ENCODE results near the gene SRXN1. TPM values are rescaled to one million over a fixed set of nuclear protein-coding genes. Genes with fewer than 3 reads are reported as not detected.

Gene SRXN1
- polyA plus RNA-seq, 1 experiment = 64.6 TPM

- Histone ChIP-seq H3K9me3 (ENCODE audit: control insufficient read depth, insufficient read depth, low read length) (peaks cover 3% of the 10 kb centered on the region), H3K27ac (ENCODE audit: low read depth, low read length) (peak overlapping the region; percentile 65), H3K4me3 (ENCODE audit: low read depth, low read length) (peak overlapping the region; percentile 98), H3K27me3 (ENCODE audit: control insufficient read depth, insufficient read depth, low read length) (no peaks in the 10 kb centered on the region)
- DNase-seq (ENCODE audit: low read depth, low spot score) = peak; percentile 13
- ChIA-PET POLR2A (interaction anchor here (0.7 to 0.8 kb wide), 2 partner anchors 10 to 109 kb away, joined by 3 to 5 read pairs; partner anchors contain the start of gene CSNK2A1), CTCF (interaction anchor here (1.0 kb wide), 1 partner anchor 14 kb away, joined by 3 read pairs; no protein-coding TSS in a partner anchor)
- no peak for TF ChIP-seq CTCF (IDR thresholded peaks at IDR 0.05; ENCODE audit: low read depth, low read length)
Measured at GRCh38 chr20:652615-653109, 338 bp downstream of the SRXN1 start.

GRCh38 chr20:651713-652614, 1.0 kb downstream of the SRXN1 start:
- no peak for DNase-seq (ENCODE audit: low read depth, low spot score)
- TF ChIP-seq CTCF (IDR thresholded peaks at IDR 0.05; ENCODE audit: low read depth, low read length) = no peak
- CTCF ChIA-PET = interaction anchor here (1.0 to 1.4 kb wide), 2 partner anchors 15 kb away, joined by 3 to 7 read pairs; no protein-coding TSS in a partner anchor
- POLR2A ChIA-PET = interaction anchor here (0.6 to 1.1 kb wide), 4 partner anchors 9 to 498 kb away, joined by 3 to 7 read pairs (median 4); partner anchors contain the start of gene CSNK2A1
- Histone ChIP-seq H3K9me3 (ENCODE audit: control insufficient read depth, insufficient read depth, low read length) (peaks cover 4% of the 10 kb centered on the region), H3K4me3 (ENCODE audit: low read depth, low read length) (peak overlapping the region; percentile 98), H3K27me3 (ENCODE audit: control insufficient read depth, insufficient read depth, low read length) (no peaks in the 10 kb centered on the region), H3K27ac (ENCODE audit: low read depth, low read length) (peak overlapping the region; percentile 65)

- no peaks in the 10 kb centered on the region for H3K27me3 ChIP-seq (ENCODE audit: control insufficient read depth, insufficient read depth, low read length)
- peak overlapping the region; percentile 20; the same call in 1 of the 2 replicates for H3K4me3 ChIP-seq (ENCODE audit: low read depth, low read length)
- H3K9me3 ChIP-seq (ENCODE audit: control insufficient read depth, insufficient read depth, low read length) = peaks cover 4% of the 10 kb centered on the region
- H3K27ac ChIP-seq (ENCODE audit: low read depth, low read length) = no peak overlapping the region
- ChIA-PET POLR2A (interaction anchor here (1.1 kb wide), 1 partner anchor 16 kb away, joined by 3 read pairs; no protein-coding TSS in a partner anchor), CTCF (interaction anchor here (0.9 to 1.4 kb wide), 2 partner anchors 16 to 18 kb away, joined by 3 to 7 read pairs; no protein-coding TSS in a partner anchor)
- DNase-seq (ENCODE audit: low read depth, low spot score) = no peak
- peak; percentile 24; the same call in 1 of the 2 replicates for TF ChIP-seq CTCF (IDR thresholded peaks at IDR 0.05; ENCODE audit: low read depth, low read length)
Measured at GRCh38 chr20:650954-651353, 2.0 kb downstream of the SRXN1 start.

- H3K9me3 ChIP-seq (ENCODE audit: control insufficient read depth, insufficient read depth, low read length) = peaks cover 4% of the 10 kb centered on the region
- TF ChIP-seq CTCF (IDR thresholded peaks at IDR 0.05; ENCODE audit: low read depth, low read length) = no peak
- ChIA-PET POLR2A (no interaction called here), CTCF (interaction anchor here (0.9 kb wide), 1 partner anchor 19 kb away, joined by 3 read pairs; no protein-coding TSS in a partner anchor)
- no peak overlapping the region for H3K27ac ChIP-seq (ENCODE audit: low read depth, low read length)
- no peaks in the 10 kb centered on the region for H3K27me3 ChIP-seq (ENCODE audit: control insufficient read depth, insufficient read depth, low read length)
- no peak overlapping the region for H3K4me3 ChIP-seq (ENCODE audit: low read depth, low read length)
- DNase-seq (ENCODE audit: low read depth, low spot score) = no peak
Measured at GRCh38 chr20:650281-650680, 2.7 kb downstream of the SRXN1 start.

All from AG04450 (cell line).